Neural progenitor cell (in vitro differentiated cells): ENCODE data around the gene RSPH1. TPM values are rescaled to one million over a fixed set of nuclear protein-coding genes. Genes with fewer than 3 reads are reported as not detected.

ENCODE experiments used
- DNase-seq: peaks from one replicate; pipeline ENCODE4 v3.0.0-alpha.2; 2016; ENCODE audit warnings: low spot score
- H2AFZ ChIP-seq: fragments of 200-600 bp; sonication (generic); replicated peaks from 2 replicates; pipeline ENCODE4 v1.6.1; 2016; ENCODE audit warnings: antibody characterized with exemption
- H3F3A ChIP-seq: fragments of 200-600 bp; sonication (generic); 2 replicates; pipeline ENCODE4 v1.6.1; 2016; ENCODE audit warnings: antibody characterized with exemption, low read depth
- H3K27ac ChIP-seq: fragments of 200-600 bp; sonication (generic); 2 replicates; pipeline ENCODE4 v1.5.1; 2016; ENCODE audit warnings: mild to moderate bottlenecking
- H3K27me3 ChIP-seq: fragments of 200-600 bp; sonication (generic); 2 replicates; pipeline ENCODE4 v1.6.1; 2016; ENCODE audit warnings: mild to moderate bottlenecking, moderate library complexity
- H3K36me3 ChIP-seq: fragments of 200-600 bp; sonication (generic); 2 replicates; pipeline ENCODE4 v1.5.1; 2016
- H3K4me1 ChIP-seq: fragments of 200-600 bp; sonication (generic); 2 replicates; pipeline ENCODE4 v1.6.1; 2016; ENCODE audit warnings: mixed run types
- H3K4me2 ChIP-seq: fragments of 200-600 bp; sonication (generic); 2 replicates; pipeline ENCODE4 v1.6.1; 2016
- H3K4me3 ChIP-seq: fragments of 200-600 bp; sonication (generic); 2 replicates; pipeline ENCODE4 v1.5.1; 2016
- H3K79me2 ChIP-seq: fragments of 200-600 bp; sonication (generic); 2 replicates; pipeline ENCODE4 v1.6.1; 2016; ENCODE audit warnings: low read depth
- H3K9ac ChIP-seq: fragments of 200-600 bp; sonication (generic); 2 replicates; pipeline ENCODE4 v1.6.1; 2016
- H3K9me3 ChIP-seq: fragments of 200-600 bp; sonication (generic); 2 replicates; pipeline ENCODE4 v1.5.1; 2016; ENCODE audit warnings: low read depth
- H4K20me1 ChIP-seq: fragments of 200-600 bp; sonication (generic); 2 replicates; pipeline ENCODE4 v1.6.1; 2016; ENCODE audit warnings: low read depth
- H3K27ac Mint-ChIP-seq: 3 replicates; pipeline ENCODE4 v1.8.0; 2021; ENCODE audit warnings: mixed read lengths
- H3K27me3 Mint-ChIP-seq: 2 replicates; pipeline ENCODE4 v1.8.0; 2022; ENCODE audit warnings: low read depth, mild to moderate bottlenecking, inconsistent platforms, moderate library complexity, mixed read lengths; ENCODE audit not compliant: insufficient read depth
- H3K36me3 Mint-ChIP-seq: 3 replicates; pipeline ENCODE4 v1.8.0; 2021; ENCODE audit warnings: mixed read lengths
- H3K4me1 Mint-ChIP-seq: 3 replicates; pipeline ENCODE4 v1.8.0; 2021; ENCODE audit warnings: mixed read lengths
- H3K4me3 Mint-ChIP-seq: 3 replicates; pipeline ENCODE4 v1.8.0; 2021; ENCODE audit warnings: mild to moderate bottlenecking, moderate library complexity, mixed read lengths
- H3K9me3 Mint-ChIP-seq: 3 replicates; pipeline ENCODE4 v1.8.0; 2020; ENCODE audit warnings: mixed read lengths
- EZH2 ChIP-seq: fragments of 200-600 bp; sonication (generic); IDR thresholded peaks from 2 replicates; pipeline ENCODE4 v1.6.1; 2017; ENCODE audit warnings: antibody characterized with exemption, mild to moderate bottlenecking, moderate library complexity
- EZH2phosphoT487 ChIP-seq: fragments of 200-600 bp; sonication (generic); IDR thresholded peaks from 2 replicates; pipeline ENCODE4 v1.6.1; 2017; ENCODE audit warnings: antibody characterized with exemption
- total RNA-seq: library from RNA; depleted of rRNA; stranded (reverse); fragments of >200 nt; gene quantifications from 2 replicates; pipeline ENCODE4 v1.2.3, GENCODE V29; 2015; ENCODE audit warnings: low replicate concordance
- TF ChIP-seq, protein P1 (sequence below): fragments of 200-600 bp; sonication (generic); IDR thresholded peaks from 2 replicates; pipeline ENCODE4 v1.5.1; 2017; ENCODE audit warnings: antibody characterized with exemption, mild to moderate bottlenecking

RSPH1 gene
- total RNA-seq, 1 donor from 2014 or later = 0.04 TPM

DNA sequence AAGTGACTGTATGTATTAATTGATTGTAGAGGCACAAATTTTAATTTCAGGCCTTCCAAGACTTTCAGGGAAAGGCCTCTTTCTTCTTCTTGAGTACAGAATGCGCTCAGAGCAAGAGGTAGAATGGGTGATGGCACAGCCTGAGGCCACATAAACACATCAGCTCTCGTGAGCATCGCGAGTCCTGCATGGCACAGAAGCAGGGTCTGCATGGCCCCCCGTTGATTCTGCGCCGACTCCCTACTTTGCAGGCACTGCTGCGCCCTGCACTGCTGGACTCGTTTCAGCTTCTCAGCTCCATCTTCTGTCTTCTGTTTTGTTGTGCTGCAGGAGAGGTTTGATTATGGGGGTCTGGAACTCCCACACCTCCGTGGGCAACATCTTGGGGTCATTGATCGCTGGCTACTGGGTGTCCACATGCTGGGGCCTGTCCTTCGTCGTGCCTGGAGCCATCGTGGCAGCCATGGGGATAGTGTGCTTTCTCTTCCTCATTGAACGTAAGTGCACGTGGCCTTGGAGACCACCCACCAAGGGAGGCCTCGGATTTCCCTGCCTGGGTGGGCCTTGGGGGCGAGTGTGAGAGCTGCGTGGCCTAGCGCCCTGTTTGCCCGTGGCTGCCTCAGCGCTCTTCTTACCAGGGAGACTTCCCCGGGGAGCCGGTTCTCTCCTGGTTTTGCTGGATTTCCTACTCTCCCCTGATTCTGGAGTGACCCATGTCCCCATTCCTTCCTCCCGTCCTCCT lies 47.3 kb upstream of the RSPH1 start:
- H3K36me3 Mint-ChIP-seq = peaks cover 2% of the 10 kb centered on the region
- peaks cover 2% of the 10 kb centered on the region for H3K4me1 Mint-ChIP-seq
- peaks cover 4% of the 10 kb centered on the region for H3K27me3 Mint-ChIP-seq
- no peaks in the 10 kb centered on the region for H4K20me1 ChIP-seq
- H3K36me3 ChIP-seq = no peaks in the 10 kb centered on the region
- DNase-seq = no peak
- no peaks in the 10 kb centered on the region for H3K4me1 ChIP-seq
- no peak overlapping the region for H3K27ac ChIP-seq
- TF ChIP-seq EZH2 (no peak), EZH2phosphoT487 (no peak)
- TF ChIP-seq, protein P1, sequence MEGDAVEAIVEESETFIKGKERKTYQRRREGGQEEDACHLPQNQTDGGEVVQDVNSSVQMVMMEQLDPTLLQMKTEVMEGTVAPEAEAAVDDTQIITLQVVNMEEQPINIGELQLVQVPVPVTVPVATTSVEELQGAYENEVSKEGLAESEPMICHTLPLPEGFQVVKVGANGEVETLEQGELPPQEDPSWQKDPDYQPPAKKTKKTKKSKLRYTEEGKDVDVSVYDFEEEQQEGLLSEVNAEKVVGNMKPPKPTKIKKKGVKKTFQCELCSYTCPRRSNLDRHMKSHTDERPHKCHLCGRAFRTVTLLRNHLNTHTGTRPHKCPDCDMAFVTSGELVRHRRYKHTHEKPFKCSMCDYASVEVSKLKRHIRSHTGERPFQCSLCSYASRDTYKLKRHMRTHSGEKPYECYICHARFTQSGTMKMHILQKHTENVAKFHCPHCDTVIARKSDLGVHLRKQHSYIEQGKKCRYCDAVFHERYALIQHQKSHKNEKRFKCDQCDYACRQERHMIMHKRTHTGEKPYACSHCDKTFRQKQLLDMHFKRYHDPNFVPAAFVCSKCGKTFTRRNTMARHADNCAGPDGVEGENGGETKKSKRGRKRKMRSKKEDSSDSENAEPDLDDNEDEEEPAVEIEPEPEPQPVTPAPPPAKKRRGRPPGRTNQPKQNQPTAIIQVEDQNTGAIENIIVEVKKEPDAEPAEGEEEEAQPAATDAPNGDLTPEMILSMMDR = no peak
- H3K4me3 Mint-ChIP-seq = no peak overlapping the region
- no peaks in the 10 kb centered on the region for H3K9me3 Mint-ChIP-seq
- H3K27ac Mint-ChIP-seq = no peak overlapping the region
- H3K4me2 ChIP-seq = no peak overlapping the region
- H3F3A ChIP-seq = no peaks in the 10 kb centered on the region
- H3K9me3 ChIP-seq = no peaks in the 10 kb centered on the region
- no peak overlapping the region for H2AFZ ChIP-seq
- no peak overlapping the region for H3K4me3 ChIP-seq
- no peaks in the 10 kb centered on the region for H3K79me2 ChIP-seq
- H3K27me3 ChIP-seq = no peaks in the 10 kb centered on the region
- H3K9ac ChIP-seq = no peak overlapping the region

DNA sequence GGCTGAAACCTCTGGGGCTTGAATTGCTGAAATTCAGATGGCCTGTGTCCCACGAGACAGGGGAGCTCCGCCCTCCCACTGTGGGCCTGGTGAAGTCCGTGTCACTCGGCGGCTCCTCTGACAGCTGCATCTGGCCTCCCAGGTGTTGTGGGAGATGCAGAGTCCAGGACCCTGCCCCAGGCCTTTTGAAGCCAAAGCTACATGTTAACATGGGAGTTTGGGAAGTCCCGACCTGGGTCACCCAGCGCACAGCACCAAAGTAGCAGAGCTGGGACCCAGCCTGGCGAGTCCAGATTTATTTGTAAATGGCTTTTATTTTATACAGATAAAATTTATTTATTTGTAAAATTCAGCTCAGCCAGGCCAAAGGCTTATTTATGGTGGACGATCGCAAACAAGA lies 46.6 kb upstream of the RSPH1 start:
- DNase-seq = no peak
- no peak overlapping the region for H3K27ac ChIP-seq
- no peaks in the 10 kb centered on the region for H3K9me3 Mint-ChIP-seq
- H3K4me3 ChIP-seq = no peak overlapping the region
- no peaks in the 10 kb centered on the region for H3K36me3 Mint-ChIP-seq
- H3K4me1 ChIP-seq = no peaks in the 10 kb centered on the region
- no peaks in the 10 kb centered on the region for H4K20me1 ChIP-seq
- no peaks in the 10 kb centered on the region for H3K9me3 ChIP-seq
- no peak overlapping the region for H2AFZ ChIP-seq
- peaks cover 4% of the 10 kb centered on the region for H3K27me3 Mint-ChIP-seq
- H3K79me2 ChIP-seq = no peaks in the 10 kb centered on the region
- H3K36me3 ChIP-seq = no peaks in the 10 kb centered on the region
- H3K4me3 Mint-ChIP-seq = no peak overlapping the region
- no peak overlapping the region for H3K9ac ChIP-seq
- no peaks in the 10 kb centered on the region for H3F3A ChIP-seq
- peaks cover 2% of the 10 kb centered on the region for H3K4me1 Mint-ChIP-seq
- H3K27me3 ChIP-seq = no peaks in the 10 kb centered on the region
- no peak overlapping the region for H3K27ac Mint-ChIP-seq
- TF ChIP-seq, protein P1 = no peak
- TF ChIP-seq EZH2 (no peak), EZH2phosphoT487 (no peak)
- H3K4me2 ChIP-seq = no peak overlapping the region

DNA sequence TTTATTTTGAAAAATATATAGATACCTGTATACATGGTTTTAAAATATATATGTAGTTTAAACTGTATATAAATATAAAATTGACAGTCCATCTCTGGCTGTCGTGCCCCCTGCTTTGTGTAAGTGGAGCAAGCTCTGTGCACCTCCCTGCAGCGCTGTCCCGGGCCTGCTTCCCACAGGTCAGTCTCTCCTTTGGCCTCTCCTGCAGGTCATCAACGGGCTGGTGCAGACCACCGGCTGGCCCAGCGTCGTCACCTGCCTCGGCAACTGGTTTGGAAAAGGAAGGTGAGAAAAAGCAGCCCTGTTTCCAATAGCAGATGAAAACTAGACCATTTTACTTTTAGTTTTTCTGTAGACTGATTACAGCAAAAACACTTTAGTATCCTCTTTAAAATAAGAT lies 46.2 kb upstream of the RSPH1 start:
- no peak for DNase-seq
- H3K36me3 Mint-ChIP-seq = no peaks in the 10 kb centered on the region
- Histone ChIP-seq H3K4me3 (no peak overlapping the region), H3K27ac (no peak overlapping the region), H3K27me3 (no peaks in the 10 kb centered on the region), H3K36me3 (no peaks in the 10 kb centered on the region), H3K4me2 (no peak overlapping the region), H3K9ac (no peak overlapping the region), H3F3A (no peaks in the 10 kb centered on the region), H3K79me2 (no peaks in the 10 kb centered on the region), H3K9me3 (no peaks in the 10 kb centered on the region), H2AFZ (no peak overlapping the region), H3K4me1 (no peaks in the 10 kb centered on the region), H4K20me1 (no peaks in the 10 kb centered on the region)
- TF ChIP-seq EZH2phosphoT487 = no peak
- TF ChIP-seq, protein P1 = no peak
- no peak for TF ChIP-seq EZH2
- H3K27me3 Mint-ChIP-seq = peaks cover 4% of the 10 kb centered on the region
- H3K9me3 Mint-ChIP-seq = no peaks in the 10 kb centered on the region
- peak overlapping the region; percentile 63 for H3K27ac Mint-ChIP-seq
- no peak overlapping the region for H3K4me3 Mint-ChIP-seq
- H3K4me1 Mint-ChIP-seq = peaks cover 6% of the 10 kb centered on the region
